Astrocyte (in vitro differentiated cells and primary cell): Measurements from ENCODE around the gene CAMK1G. TPM values are rescaled to one million over a fixed set of nuclear protein-coding genes. Genes with fewer than 3 reads are reported as not detected.
A peak's percentile ranks its signal among the peaks of the same experiment; 100 is the strongest.

Experiments
- DNase-seq: peaks from one replicate; pipeline ENCODE4 v3.0.0-alpha.2; 2010; ENCODE audit warnings: low read depth
- FAIRE-seq: peaks from 2 replicates; lab custom pipeline; 2011; peaks lifted over from hg19 to GRCh38; lab: Jason Lieb, UNC
- H2AFZ ChIP-seq: 2 replicates; pipeline ENCODE4 v1.6.0; 2012; ENCODE audit warnings: low read depth, low read length, inconsistent platforms
- H3K27ac ChIP-seq: 2 replicates; pipeline ENCODE4 v1.5.1; 2011; ENCODE audit warnings: low read depth, low read length, inconsistent platforms
- H3K27me3 ChIP-seq: 2 replicates; pipeline ENCODE4 v1.6.0; 2011; ENCODE audit warnings: low read length, inconsistent platforms; ENCODE audit not compliant: insufficient read depth
- H3K36me3 ChIP-seq: 2 replicates; pipeline ENCODE4 v1.5.1; 2011; ENCODE audit warnings: low read length, inconsistent platforms; ENCODE audit not compliant: insufficient read depth
- H3K4me1 ChIP-seq: 2 replicates; pipeline ENCODE4 v1.5.1; 2011; ENCODE audit warnings: low read length, inconsistent platforms; ENCODE audit not compliant: insufficient read depth
- H3K4me2 ChIP-seq: 2 replicates; pipeline ENCODE4 v1.6.0; 2012; ENCODE audit warnings: low read length, inconsistent platforms
- H3K4me3 ChIP-seq: 2 replicates; pipeline ENCODE4 v1.5.1; 2011; ENCODE audit warnings: low read depth, mild to moderate bottlenecking, low read length, inconsistent platforms; ENCODE audit not compliant: insufficient read depth
- H3K79me2 ChIP-seq: 2 replicates; pipeline ENCODE4 v1.6.0; 2012; ENCODE audit warnings: mild to moderate bottlenecking, low read length, inconsistent platforms; ENCODE audit not compliant: insufficient read depth
- H3K9ac ChIP-seq: 2 replicates; pipeline ENCODE4 v1.6.0; 2012; ENCODE audit warnings: mild to moderate bottlenecking, low read length, inconsistent platforms
- H3K9me3 ChIP-seq: 2 replicates; pipeline ENCODE4 v1.5.1; 2012; ENCODE audit warnings: low read depth, mild to moderate bottlenecking, low read length, inconsistent platforms; ENCODE audit not compliant: insufficient read depth
- H4K20me1 ChIP-seq: 2 replicates; pipeline ENCODE4 v1.6.0; 2012; ENCODE audit warnings: low read length, inconsistent platforms; ENCODE audit not compliant: insufficient read depth
- H3K27ac Mint-ChIP-seq: one replicate; pipeline ENCODE4 v1.8.0; 2021; ENCODE audit warnings: mild to moderate bottlenecking, mixed read lengths; ENCODE audit not compliant: unreplicated experiment
- H3K27me3 Mint-ChIP-seq: one replicate; pipeline ENCODE4 v1.8.0; 2021; ENCODE audit warnings: low read depth, mixed read lengths; ENCODE audit not compliant: unreplicated experiment
- H3K36me3 Mint-ChIP-seq: one replicate; pipeline ENCODE4 v1.8.0; 2021; ENCODE audit warnings: low read depth, mixed read lengths; ENCODE audit not compliant: unreplicated experiment
- H3K4me1 Mint-ChIP-seq: one replicate; pipeline ENCODE4 v1.8.0; 2021; ENCODE audit warnings: low read depth, mixed read lengths; ENCODE audit not compliant: unreplicated experiment
- H3K4me3 Mint-ChIP-seq: one replicate; pipeline ENCODE4 v1.8.0; 2021; ENCODE audit warnings: mild to moderate bottlenecking, moderate library complexity, mixed read lengths; ENCODE audit not compliant: unreplicated experiment
- H3K9me3 Mint-ChIP-seq: one replicate; pipeline ENCODE4 v1.8.0; 2021; ENCODE audit warnings: mild to moderate bottlenecking, mixed read lengths; ENCODE audit not compliant: unreplicated experiment
- EZH2 ChIP-seq: IDR thresholded peaks from 2 replicates; pipeline ENCODE4 v1.6.1; 2012; ENCODE audit warnings: mild to moderate bottlenecking, low read length, inconsistent platforms; ENCODE audit not compliant: insufficient read depth
- total RNA-seq: library from RNA; stranded (reverse); gene quantifications from 2 replicates; pipeline ENCODE4 v1.2.1, GENCODE V29; 2021
- TF ChIP-seq, protein P1 (sequence below): IDR thresholded peaks from 2 replicates; pipeline ENCODE4 v1.5.1; 2011; ENCODE audit warnings: low read depth, mild to moderate bottlenecking, inconsistent platforms, low read length, moderate library complexity; ENCODE audit not compliant: insufficient read depth

The CAMK1G gene
- total RNA-seq, 1 donor from 2014 or later, result 0.45 TPM

DNA sequence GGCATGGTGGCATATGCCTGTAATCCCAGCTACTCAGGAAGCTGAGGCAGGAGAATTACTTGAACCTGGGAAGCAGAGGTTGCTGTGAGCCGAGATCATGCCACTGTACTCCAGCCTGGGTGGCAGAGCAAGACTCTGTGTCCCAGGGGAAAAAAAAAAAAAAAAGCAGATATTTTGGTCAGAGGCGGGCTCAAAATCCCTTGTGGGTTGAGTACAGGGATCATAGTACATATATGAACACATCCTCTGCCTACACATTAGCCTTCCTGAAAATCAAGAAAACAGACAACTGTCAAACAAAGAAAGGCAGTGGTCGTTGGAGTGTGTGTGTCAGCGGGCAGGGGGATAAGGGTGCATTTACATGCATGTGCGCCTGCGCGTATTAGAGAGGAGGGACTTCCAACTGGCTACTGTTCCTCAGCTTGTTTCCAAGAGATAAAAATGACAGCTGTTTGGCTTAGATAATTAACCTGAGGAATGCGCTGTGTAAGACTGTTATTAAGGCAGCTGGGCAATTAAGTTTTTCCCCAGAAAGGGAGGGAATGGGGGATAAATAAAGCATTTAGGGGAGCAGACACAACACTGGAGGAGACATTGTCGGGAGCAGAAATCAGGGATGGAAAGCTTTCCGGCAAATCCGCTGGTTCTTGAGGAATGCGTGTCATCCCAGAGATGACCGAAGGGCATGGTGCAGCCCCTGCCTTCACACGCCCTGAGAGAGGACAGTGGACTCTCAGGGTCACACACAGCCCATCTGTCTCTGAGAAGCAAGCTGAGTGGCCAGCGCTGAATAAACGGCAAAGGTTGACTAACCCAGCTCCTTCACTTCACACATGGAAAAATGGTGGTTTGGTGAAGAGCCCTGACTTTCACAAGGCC, 62.3 kb downstream of the CAMK1G start:
- Mint-ChIP-seq H3K27me3 (peaks cover 8% of the 10 kb centered on the region), H3K4me1 (peaks cover 48% of the 10 kb centered on the region), H3K27ac (no peak overlapping the region), H3K4me3 (no peak overlapping the region), H3K36me3 (no peaks in the 10 kb centered on the region), H3K9me3 (no peaks in the 10 kb centered on the region)
- no peak overlapping the region for H3K4me2 ChIP-seq
- no peaks in the 10 kb centered on the region for H3K9me3 ChIP-seq
- no peaks in the 10 kb centered on the region for H3K79me2 ChIP-seq
- no peak overlapping the region for H2AFZ ChIP-seq
- peaks cover 41% of the 10 kb centered on the region for H3K4me1 ChIP-seq
- no peak overlapping the region for H3K27ac ChIP-seq
- FAIRE-seq, result no peak
- H3K36me3 ChIP-seq, result no peaks in the 10 kb centered on the region
- H3K4me3 ChIP-seq, result no peak overlapping the region
- no peaks in the 10 kb centered on the region for H3K27me3 ChIP-seq
- DNase-seq, result no peak
- no peak overlapping the region for H3K9ac ChIP-seq
- no peak for TF ChIP-seq EZH2
- TF ChIP-seq, protein P1, sequence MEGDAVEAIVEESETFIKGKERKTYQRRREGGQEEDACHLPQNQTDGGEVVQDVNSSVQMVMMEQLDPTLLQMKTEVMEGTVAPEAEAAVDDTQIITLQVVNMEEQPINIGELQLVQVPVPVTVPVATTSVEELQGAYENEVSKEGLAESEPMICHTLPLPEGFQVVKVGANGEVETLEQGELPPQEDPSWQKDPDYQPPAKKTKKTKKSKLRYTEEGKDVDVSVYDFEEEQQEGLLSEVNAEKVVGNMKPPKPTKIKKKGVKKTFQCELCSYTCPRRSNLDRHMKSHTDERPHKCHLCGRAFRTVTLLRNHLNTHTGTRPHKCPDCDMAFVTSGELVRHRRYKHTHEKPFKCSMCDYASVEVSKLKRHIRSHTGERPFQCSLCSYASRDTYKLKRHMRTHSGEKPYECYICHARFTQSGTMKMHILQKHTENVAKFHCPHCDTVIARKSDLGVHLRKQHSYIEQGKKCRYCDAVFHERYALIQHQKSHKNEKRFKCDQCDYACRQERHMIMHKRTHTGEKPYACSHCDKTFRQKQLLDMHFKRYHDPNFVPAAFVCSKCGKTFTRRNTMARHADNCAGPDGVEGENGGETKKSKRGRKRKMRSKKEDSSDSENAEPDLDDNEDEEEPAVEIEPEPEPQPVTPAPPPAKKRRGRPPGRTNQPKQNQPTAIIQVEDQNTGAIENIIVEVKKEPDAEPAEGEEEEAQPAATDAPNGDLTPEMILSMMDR, result no peak
- no peaks in the 10 kb centered on the region for H4K20me1 ChIP-seq

DNA sequence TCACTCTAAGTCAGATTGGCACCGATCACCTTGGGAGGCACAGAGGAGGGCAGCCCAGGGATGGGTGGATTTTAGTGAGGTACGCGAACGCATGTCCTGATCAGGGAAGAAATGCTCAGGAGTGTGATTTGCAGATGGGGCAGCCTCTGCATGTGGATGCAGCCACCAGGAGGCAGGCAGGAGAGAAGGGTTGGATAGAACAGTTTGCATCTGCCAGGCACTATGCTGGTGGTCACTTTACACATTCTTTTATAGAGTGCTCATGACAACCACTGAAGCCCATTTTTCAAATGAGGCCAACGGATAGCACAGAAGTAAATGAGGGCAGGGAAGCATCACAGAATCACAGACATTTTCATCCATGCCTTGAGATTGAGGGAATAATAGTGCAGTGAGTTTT, 63.0 kb downstream of the CAMK1G start:
- peaks cover 49% of the 10 kb centered on the region for H3K4me1 ChIP-seq
- peak; percentile 64 for DNase-seq
- peak; percentile 49 for FAIRE-seq

More for the DNA sequence above, 63.0 kb downstream of the CAMK1G start:
- Histone ChIP-seq H3K36me3 (no peaks in the 10 kb centered on the region), H3K9ac (no peak overlapping the region), H3K27ac (no peak overlapping the region), H3K27me3 (no peaks in the 10 kb centered on the region), H4K20me1 (no peaks in the 10 kb centered on the region), H3K79me2 (no peaks in the 10 kb centered on the region), H3K4me2 (peak overlapping the region; percentile 20), H2AFZ (no peak overlapping the region), H3K9me3 (no peaks in the 10 kb centered on the region), H3K4me3 (no peak overlapping the region)
- TF ChIP-seq EZH2, result no peak
- TF ChIP-seq, protein P1, result peak; percentile 35
- no peak overlapping the region for H3K27ac Mint-ChIP-seq
- H3K4me1 Mint-ChIP-seq, result peaks cover 55% of the 10 kb centered on the region
- H3K27me3 Mint-ChIP-seq, result peaks cover 8% of the 10 kb centered on the region
- no peaks in the 10 kb centered on the region for H3K36me3 Mint-ChIP-seq
- H3K9me3 Mint-ChIP-seq, result no peaks in the 10 kb centered on the region
- no peak overlapping the region for H3K4me3 Mint-ChIP-seq
